ENCODE data around the gene GALNT9.
"Not testable (repeated sequence)": the region's sequence is repeated elsewhere in the genome, so short reads cannot be mapped to it uniquely, and the experiment has no call there.

Gene GALNT9

DNA sequence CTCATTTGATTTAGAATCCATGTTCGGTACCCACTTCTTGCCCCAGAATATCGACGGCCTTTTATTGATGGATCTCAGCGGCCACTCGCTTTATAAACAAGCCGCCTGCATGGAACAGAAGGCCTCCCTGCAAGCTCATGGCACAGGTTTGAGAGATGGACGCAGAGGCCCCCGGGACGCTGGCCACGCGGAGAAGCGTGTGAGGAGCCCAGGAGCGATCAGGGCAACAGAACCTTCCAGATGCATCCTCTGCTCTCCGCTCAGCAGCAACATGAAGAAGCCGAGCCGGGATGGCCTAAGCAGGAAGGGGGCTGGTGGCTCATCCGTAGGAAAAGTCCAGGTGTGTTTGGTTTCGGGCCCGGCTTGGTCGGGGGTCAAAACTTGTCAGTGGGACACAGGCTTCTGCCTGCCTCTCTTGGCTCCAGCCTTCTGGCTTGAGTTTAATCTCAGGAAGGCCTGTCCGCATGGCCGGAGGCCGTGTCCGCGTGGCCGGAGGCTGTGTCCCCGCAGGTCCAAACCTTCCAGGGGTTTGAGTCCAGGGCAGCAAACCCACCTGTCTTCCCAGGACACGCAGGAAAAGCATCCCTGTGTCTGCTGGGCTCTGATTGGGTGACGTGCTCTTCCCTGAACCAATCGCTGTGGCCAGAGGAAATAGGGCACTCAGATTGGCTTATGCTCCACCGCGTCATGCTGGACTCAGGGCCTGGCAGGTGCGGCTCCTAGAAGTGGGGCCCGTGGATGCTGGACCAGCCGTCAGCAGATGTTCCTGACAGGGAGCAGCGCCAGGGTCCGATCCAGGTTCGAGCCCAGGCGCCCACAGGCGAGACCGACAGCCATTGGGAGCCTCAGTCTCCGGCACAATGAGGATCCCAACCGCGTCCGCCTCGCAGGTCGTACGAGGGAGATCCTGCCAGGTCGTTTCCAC, 65.0 kb downstream of the GALNT9 start:
- no peak for DNase-seq (ENCODE audit: low read depth in 3 of 3)

DNA sequence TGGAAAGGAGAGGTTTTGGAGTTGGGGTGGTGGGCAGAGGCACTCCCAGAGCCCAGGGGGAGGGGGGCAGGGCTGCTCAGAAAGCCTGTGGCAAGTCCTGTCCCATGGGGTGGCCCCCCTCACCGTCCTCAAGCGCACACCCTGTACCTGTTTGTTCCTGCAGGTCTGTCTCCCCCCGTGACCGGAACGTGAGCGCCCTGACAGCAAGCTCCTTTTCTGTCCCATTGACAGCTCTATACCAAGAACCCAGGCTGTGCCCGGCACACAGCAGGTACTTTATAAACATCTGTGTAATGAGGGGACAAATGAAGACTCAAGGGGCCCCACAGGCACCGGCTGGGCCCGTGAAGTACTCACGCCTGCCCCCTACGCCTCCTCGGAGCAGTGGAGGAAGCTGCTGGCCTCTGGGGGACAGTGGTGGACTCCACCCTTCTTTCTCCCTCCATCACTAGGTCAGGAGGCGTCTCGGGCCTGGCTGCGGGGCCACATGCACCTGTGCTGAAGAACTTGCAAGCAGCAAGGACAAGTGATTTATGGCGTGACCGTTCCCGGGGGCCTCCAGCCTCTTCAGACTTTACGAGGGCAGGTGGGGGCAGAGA, 65.8 kb downstream of the GALNT9 start:
- no peak for DNase-seq (ENCODE audit: low read depth in 3 of 3)

- no peak for DNase-seq (ENCODE audit: low read depth in 3 of 3)
These were observed 66.4 kb downstream of the GALNT9 start for GRCh38 chr12:132263061-132263360.

GRCh38 chr12:132262256-132263060, 66.9 kb downstream of the GALNT9 start:
- DNase-seq (ENCODE audit: low read depth in 3 of 3), result no peak

- DNase-seq (ENCODE audit: low read depth in 3 of 3), result no peak
These were observed 67.9 kb downstream of the GALNT9 start for GRCh38 chr12:132261328-132262138.

GRCh38 chr12:132260721-132261120, 68.7 kb downstream of the GALNT9 start:
- no peak for DNase-seq (ENCODE audit: low read depth in 3 of 3)

DNA sequence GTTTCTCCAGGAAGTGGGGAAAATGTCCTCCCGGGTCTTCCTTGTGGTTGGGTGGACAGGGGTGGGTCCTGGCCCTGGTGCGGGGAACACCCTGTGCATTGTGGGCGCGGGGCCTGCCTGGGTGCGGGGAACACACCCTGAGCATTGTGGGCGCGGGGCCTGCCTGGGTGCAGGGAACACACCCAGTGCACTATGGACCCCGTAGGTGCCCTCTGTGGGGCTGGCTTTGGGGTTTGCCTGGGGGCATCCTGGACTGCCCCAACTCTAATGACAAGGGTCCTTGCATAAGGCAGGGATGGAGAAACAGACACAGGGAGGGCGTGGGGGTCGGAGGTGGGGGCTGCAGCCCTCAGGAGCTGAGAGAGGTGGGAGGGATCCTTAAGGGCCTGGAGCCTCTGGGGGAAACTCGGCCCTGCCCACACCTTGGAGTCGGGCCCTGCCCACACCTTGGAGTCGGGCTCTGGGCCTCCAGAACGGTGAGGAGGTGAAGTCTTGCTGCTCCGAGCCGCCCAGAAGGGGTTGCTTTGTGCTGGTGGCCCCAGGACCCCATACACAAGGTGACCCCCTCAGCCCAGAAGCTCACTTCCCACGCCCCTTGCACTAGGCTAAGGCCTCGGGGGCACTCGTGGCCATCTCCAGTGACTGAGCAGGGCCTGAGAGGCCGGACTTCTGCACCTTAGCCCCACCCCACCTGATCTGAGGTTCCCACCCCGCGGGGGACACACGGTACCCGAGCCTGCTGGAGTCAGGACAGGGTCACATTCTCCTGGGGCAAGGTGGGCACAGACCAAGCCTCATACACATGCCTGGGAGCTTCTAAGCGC, 69.3 kb downstream of the GALNT9 start:
- DNase-seq (ENCODE audit: low read depth in 3 of 3), result no peak

DNA sequence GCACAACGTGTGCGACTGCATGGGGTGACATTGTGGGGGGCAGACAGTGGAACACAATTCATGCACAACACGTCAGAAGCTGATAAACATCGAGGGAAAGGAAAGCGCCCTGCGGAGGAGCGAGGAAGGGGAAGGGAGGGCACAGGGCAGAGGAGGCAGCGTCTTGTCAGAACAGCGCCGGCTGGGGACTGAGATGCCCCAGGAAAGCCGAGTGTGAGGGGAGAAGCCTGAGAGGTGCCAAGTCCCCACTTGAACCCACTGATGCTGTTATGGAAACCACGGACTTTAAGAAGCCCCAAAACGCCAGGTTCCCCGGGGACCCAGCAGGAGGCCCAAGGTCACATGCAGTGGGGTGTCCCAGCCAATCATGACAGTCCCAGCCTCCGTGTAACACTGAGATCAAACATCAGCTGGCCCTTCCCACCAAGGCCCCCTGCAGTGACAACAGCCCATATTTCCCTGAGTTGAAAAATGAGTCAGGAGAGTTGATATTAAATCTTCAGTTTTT, 70.0 kb downstream of the GALNT9 start:
- no peak for DNase-seq (ENCODE audit: low read depth in 3 of 3)

- no peak for DNase-seq (ENCODE audit: low read depth in 3 of 3)
These were observed 70.8 kb downstream of the GALNT9 start for GRCh38 chr12:132258543-132258942.

GRCh38 chr12:132257955-132258490, 71.4 kb downstream of the GALNT9 start:
- no peak for DNase-seq (ENCODE audit: low read depth in 3 of 3)

DNA sequence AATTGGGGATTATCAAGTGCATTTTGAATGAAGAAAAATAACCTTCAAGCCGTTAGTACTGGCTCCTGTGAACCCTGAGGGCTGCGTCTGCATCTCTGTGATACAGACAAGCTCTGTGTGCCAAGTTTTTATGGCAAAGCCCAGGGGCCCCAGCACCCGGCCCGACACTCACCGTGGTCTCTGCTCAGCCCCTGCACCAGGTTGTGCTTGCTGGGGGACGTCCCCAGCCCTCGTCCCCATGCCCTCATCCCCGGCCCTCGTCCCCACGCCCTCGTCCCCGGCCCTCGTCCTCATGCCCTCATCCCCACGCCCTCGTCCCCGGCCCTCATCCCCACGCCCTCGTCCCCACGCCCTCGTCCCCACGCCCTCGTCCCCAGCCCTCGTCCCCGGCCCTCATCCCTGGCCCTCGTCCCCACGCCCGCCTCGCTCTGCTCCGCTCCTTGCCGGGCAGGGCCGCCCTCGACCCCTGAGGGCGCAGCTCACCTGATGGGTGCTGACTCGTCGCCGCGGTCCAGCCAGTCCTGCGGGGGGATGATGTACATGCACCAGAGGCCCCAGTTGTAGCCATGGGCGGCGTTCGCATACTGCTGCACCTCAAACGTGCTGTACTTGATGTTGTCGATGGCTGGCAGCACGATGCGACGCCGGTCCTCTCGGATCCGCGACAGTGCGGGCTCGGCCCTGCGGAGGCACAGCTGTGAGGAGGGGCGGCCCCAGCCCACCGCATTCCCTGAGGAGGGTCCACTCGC, 72.0 kb downstream of the GALNT9 start:
- DNase-seq (ENCODE audit: low read depth in 3 of 3), result no peak

DNA sequence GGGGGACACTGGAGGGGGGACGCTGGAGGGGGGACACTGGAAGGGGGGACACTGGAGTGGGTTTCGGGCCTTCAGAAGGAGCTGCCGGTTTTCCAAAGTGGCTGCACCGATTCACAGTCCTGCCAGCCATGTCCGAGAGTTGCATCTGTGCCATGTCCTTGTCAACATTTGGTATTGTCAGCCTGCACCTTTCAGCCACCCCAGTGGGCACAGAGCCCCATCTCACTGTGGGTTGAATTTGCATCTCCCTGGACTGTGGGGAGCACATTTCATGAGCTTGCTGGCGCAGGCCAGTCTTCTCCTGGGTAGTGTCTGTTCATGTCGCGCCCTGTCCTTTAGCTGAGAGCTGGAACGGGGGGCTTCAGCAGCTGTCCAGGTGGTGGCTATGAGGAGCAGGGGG, 72.7 kb downstream of the GALNT9 start:
- DNase-seq (ENCODE audit: low read depth in 3 of 3), result no peak

GRCh38 chr12:132255642-132256041, 73.7 kb downstream of the GALNT9 start:
- DNase-seq (ENCODE audit: low read depth in 3 of 3), result no peak

DNA sequence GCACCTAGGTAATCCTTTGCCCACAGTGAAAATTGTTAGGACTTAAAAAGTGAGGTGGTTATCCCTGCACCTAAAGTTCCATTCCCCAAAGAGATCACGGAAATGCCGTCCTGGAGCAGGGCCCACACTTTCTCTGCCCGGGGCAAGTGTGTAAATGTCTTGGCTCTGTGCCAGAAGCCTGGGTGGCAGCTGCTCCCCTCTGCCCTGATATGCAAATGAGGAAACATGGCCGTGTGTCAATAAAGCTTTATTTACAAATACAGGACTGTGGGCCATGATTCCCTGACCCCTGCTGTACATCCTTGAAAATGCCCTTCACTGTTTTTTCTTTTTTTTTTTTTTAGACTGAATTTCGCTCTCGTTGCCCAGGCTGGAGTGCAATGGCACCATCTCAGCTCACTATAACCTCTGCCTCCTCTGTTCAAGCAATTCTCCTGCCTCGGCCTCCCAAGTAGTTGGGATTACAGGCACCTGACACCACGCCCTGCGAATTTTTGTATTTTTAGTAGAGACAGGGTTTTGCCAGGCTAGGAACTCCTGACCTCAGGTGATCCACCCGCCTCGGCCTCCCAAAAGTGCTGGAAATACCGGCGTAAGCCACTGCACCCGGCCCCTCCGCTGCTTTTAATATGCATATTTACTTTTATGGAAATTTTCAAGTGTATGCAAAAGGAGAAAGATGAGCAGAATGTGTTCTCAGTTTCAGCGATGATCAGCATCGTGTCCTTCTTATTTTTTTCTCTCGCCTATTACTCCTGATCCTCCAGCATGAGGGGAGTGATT, 75.5 kb downstream of the GALNT9 start:
- no peak for DNase-seq (ENCODE audit: low read depth in 3 of 3)

GRCh38 chr12:132252981-132253380, 76.4 kb downstream of the GALNT9 start:
- DNase-seq (ENCODE audit: low read depth in 3 of 3), result not testable (repeated sequence)

GRCh38 chr12:132251741-132252490, 77.5 kb downstream of the GALNT9 start:
- DNase-seq (ENCODE audit: low read depth in 3 of 3), result no peak

- DNase-seq (ENCODE audit: low read depth in 3 of 3), result no peak
These were observed 78.1 kb downstream of the GALNT9 start for GRCh38 chr12:132251310-132251709.

GRCh38 chr12:132250707-132251106, 78.7 kb downstream of the GALNT9 start:
- DNase-seq (ENCODE audit: low read depth in 3 of 3), result no peak

Data from stimulated activated CD4-positive, alpha-beta T cell treated with anti-CD3 and anti-CD28 coated beads, TNF-alpha, amount 100 ng/mL, for 4 hours (primary cell).